Caco-2 (cell line): ENCODE measurements around the gene USP13. TPM values are rescaled to one million over a fixed set of nuclear protein-coding genes. Genes with fewer than 3 reads are reported as not detected.

Source experiments
- BruUV-seq: library from RNA; stranded (reverse); fragments of 400-500 nt; replicated peaks from 2 replicates; lab custom pipeline; 2021; lab: Mats Ljungman, UMichigan
- CTCF ChIA-PET: fragments of 300-600 bp; sonication (Branson Sonifier 250); formaldehyde crosslinking; loops from one replicate; lab custom pipeline; 2022; ENCODE audit warnings: antibody characterized with exemption; lab: Charles Lee
- POLR2A ChIA-PET: fragments of 300-600 bp; sonication (Branson Sonifier 250); formaldehyde crosslinking; loops from one replicate; lab custom pipeline; 2022; ENCODE audit warnings: antibody characterized with exemption; lab: Charles Lee
- DNase-seq, 2 experiments: peaks; one replicate each; pipeline versions ENCODE4 v3.0.0 to v3.0.0-alpha.2; 2020 to 2022
- H3K27me3 ChIP-seq: replicated peaks from 2 replicates; pipeline ENCODE4 v1.6.0; 2011; ENCODE audit warnings: low read length; ENCODE audit not compliant: control insufficient read depth, insufficient read depth
- H3K36me3 ChIP-seq: 2 replicates; pipeline ENCODE4 v1.5.1; 2011; ENCODE audit warnings: low read length; ENCODE audit not compliant: control insufficient read depth, insufficient read depth
- H3K4me1 ChIP-seq: fragments of 250-450 bp; sonication (Bioruptor Pico); 2 replicates; pipeline ENCODE4 v1.5.1; 2020; ENCODE audit warnings: mild to moderate bottlenecking
- H3K4me3 ChIP-seq: 2 replicates; pipeline ENCODE4 v1.5.1; 2011; ENCODE audit warnings: low read depth, mild to moderate bottlenecking, control low read depth, low read length
- H3K9me3 ChIP-seq: fragments of 250-450 bp; sonication (Bioruptor Pico); 2 replicates; pipeline ENCODE4 v1.5.1; 2020; ENCODE audit warnings: mild to moderate bottlenecking, moderate library complexity
- H3K27ac Mint-ChIP-seq: one replicate; pipeline ENCODE4 v1.8.0; 2022; ENCODE audit warnings: mixed read lengths; ENCODE audit not compliant: unreplicated experiment
- H3K27me3 Mint-ChIP-seq: one replicate; pipeline ENCODE4 v1.8.0; 2022; ENCODE audit warnings: mixed read lengths; ENCODE audit not compliant: insufficient read depth, unreplicated experiment
- H3K36me3 Mint-ChIP-seq: one replicate; pipeline ENCODE4 v1.8.0; 2022; ENCODE audit warnings: mild to moderate bottlenecking, mixed read lengths; ENCODE audit not compliant: insufficient read depth, unreplicated experiment
- H3K4me1 Mint-ChIP-seq: one replicate; pipeline ENCODE4 v1.8.0; 2022; ENCODE audit warnings: low read depth, mixed read lengths; ENCODE audit not compliant: unreplicated experiment
- H3K4me3 Mint-ChIP-seq: one replicate; pipeline ENCODE4 v1.8.0; 2022; ENCODE audit warnings: mild to moderate bottlenecking, moderate library complexity, mixed read lengths; ENCODE audit not compliant: unreplicated experiment
- H3K9me3 Mint-ChIP-seq: one replicate; pipeline ENCODE4 v1.8.0; 2022; ENCODE audit warnings: mixed read lengths; ENCODE audit not compliant: unreplicated experiment
- intact Hi-C: fragments of 100-400 bp; cut with micrococcal nuclease; formaldehyde crosslinking; loops from one replicate; pipeline ENCODE4 v1.10.0; 2022; ENCODE audit not compliant: unreplicated experiment
- total RNA-seq: library from RNA; stranded (reverse); gene quantifications from 2 replicates; pipeline ENCODE4 v1.2.3, GENCODE V29; 2022
- TF ChIP-seq, protein P1 (sequence below), 2 experiments: fragments of 200-600 bp in 1 of 2; IDR thresholded peaks; 1 replicate in 1 of 2; 2 replicates in 1 of 2; pipeline versions ENCODE4 v1.5.1 to v1.8.0; 2011 to 2022; ENCODE audit warnings: antibody characterized with exemption in 1 of 2, control low read depth in 1 of 2, inconsistent platforms in 1 of 2, low read depth in 1 of 2, low read length in 1 of 2, mild to moderate bottlenecking in 1 of 2, moderate library complexity in 1 of 2; ENCODE audit not compliant: insufficient read depth in 1 of 2, severe bottlenecking in 1 of 2, unreplicated experiment in 1 of 2

USP13 gene
- total RNA-seq, 1 experiment from 2014 or later, result 16.2 TPM

DNA sequence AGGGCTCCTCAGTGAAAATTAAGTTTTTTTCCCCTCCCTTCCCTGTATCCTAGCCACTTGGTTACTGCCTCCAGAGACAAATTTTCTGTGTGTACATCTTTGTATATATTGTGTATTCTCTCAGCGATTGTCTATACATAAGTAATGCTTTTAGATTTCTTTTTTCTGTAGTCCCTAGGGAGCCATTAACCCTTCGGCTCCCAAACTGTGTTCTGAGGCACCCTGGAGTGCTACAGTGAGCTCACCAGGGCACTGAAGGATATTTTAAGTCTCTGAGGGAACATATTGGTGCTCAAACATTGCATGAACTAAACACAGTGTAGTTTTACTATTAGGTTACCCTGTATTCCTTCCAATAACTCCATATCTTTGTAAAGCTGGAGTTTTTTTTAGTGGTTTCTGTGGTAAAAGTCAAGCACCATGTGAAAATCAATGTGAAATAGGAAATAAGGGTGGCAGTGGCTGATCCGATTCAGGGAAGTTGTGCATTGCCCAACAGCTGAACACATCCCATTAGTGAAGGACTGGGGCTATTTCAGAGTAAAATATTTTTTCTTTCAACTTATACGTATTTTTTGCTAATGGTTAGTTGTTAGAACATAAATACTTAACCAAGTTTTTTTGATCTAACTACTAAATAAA is 43.0 kb downstream of the USP13 start:
- no peaks in the 10 kb centered on the region for H3K4me1 Mint-ChIP-seq
- intact Hi-C loops, result no loop called here
- CTCF ChIA-PET, result no interaction called here
- H3K27ac Mint-ChIP-seq, result no peak overlapping the region
- no TSS peak for BruUV-seq
- Histone ChIP-seq H3K4me3 (no peak overlapping the region), H3K4me1 (no peaks in the 10 kb centered on the region), H3K9me3 (no peaks in the 10 kb centered on the region), H3K36me3 (no peaks in the 10 kb centered on the region; the same call in 1 of the 2 replicates), H3K27me3 (no peaks in the 10 kb centered on the region)
- H3K27me3 Mint-ChIP-seq, result no peaks in the 10 kb centered on the region
- H3K36me3 Mint-ChIP-seq, result peaks cover 6% of the 10 kb centered on the region
- no peak overlapping the region for H3K4me3 Mint-ChIP-seq
- DNase-seq, result no peak
- POLR2A ChIA-PET, result no interaction called here
- H3K9me3 Mint-ChIP-seq, result no peaks in the 10 kb centered on the region
- TF ChIP-seq, protein P1, sequence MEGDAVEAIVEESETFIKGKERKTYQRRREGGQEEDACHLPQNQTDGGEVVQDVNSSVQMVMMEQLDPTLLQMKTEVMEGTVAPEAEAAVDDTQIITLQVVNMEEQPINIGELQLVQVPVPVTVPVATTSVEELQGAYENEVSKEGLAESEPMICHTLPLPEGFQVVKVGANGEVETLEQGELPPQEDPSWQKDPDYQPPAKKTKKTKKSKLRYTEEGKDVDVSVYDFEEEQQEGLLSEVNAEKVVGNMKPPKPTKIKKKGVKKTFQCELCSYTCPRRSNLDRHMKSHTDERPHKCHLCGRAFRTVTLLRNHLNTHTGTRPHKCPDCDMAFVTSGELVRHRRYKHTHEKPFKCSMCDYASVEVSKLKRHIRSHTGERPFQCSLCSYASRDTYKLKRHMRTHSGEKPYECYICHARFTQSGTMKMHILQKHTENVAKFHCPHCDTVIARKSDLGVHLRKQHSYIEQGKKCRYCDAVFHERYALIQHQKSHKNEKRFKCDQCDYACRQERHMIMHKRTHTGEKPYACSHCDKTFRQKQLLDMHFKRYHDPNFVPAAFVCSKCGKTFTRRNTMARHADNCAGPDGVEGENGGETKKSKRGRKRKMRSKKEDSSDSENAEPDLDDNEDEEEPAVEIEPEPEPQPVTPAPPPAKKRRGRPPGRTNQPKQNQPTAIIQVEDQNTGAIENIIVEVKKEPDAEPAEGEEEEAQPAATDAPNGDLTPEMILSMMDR (IDR thresholded peaks at IDR 0.05; ENCODE audit: insufficient read depth in 1 of 2, low read depth in 1 of 2, low read length in 1 of 2, severe bottlenecking in 1 of 2, unreplicated experiment in 1 of 2), result no peak

DNA sequence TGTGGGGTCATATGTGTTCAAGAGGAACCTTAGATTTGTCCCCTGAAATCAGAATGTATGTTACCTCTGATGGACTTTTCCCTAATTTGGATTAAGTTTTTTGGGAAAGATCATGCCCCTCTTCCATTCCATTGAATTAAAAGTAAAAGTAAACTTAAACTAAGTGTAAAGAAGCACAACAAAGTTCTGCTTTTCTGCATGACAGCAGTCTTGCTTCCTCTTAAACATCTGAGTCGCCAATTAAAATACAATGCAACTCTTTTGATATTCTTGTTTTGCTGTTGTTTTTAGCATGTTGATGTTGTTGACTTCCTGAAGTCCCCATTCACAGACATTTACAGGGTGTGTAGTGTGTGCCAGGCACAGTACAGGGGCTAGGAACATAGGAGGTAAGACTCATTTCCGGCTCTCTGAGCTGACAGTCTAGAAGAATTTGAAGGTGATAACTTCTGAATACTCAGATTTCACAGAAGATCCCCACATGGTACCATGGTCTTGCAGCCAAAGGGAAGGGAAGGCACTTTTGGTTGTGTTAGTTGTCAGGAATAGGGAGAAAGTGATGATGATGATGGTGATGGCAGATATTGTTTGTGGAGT is 45.0 kb downstream of the USP13 start:
- Histone ChIP-seq H3K9me3 (no peaks in the 10 kb centered on the region), H3K27me3 (no peaks in the 10 kb centered on the region), H3K4me3 (no peak overlapping the region), H3K36me3 (no peaks in the 10 kb centered on the region), H3K4me1 (no peaks in the 10 kb centered on the region)
- peaks cover 6% of the 10 kb centered on the region for H3K36me3 Mint-ChIP-seq
- no peaks in the 10 kb centered on the region for H3K9me3 Mint-ChIP-seq
- intact Hi-C loops, result no loop called here
- H3K4me1 Mint-ChIP-seq, result no peaks in the 10 kb centered on the region
- no peak overlapping the region for H3K4me3 Mint-ChIP-seq
- CTCF ChIA-PET, result no interaction called here
- TF ChIP-seq, protein P1 (IDR thresholded peaks at IDR 0.05; ENCODE audit: insufficient read depth in 1 of 2, low read depth in 1 of 2, low read length in 1 of 2, severe bottlenecking in 1 of 2, unreplicated experiment in 1 of 2), result no peak
- no peak for DNase-seq
- no peak overlapping the region for H3K27ac Mint-ChIP-seq
- POLR2A ChIA-PET, result no interaction called here
- no peaks in the 10 kb centered on the region for H3K27me3 Mint-ChIP-seq
- BruUV-seq, result no TSS peak

DNA sequence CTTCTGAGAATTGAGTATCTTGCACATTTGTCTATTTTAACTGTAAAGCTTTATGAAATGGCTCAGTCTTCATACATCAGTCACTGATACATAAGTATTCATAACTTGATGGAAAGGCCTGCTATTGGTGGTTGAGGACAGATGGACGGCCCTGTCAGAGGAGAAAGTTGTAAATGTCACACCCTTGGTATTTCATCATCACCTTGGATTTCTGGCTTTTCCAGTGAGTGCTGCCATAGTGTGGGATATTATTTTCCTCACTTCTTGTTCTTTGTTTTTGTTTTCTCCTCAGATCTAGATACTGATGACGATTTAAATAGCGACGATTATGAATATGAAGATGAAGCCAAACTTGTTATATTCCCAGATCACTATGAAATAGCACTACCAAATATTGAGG is 47.9 kb downstream of the USP13 start:
- POLR2A ChIA-PET, result no interaction called here

More for the DNA sequence above, 47.9 kb downstream of the USP13 start:
- Mint-ChIP-seq H3K27ac (no peak overlapping the region), H3K9me3 (no peaks in the 10 kb centered on the region), H3K27me3 (no peaks in the 10 kb centered on the region), H3K36me3 (peaks cover 6% of the 10 kb centered on the region), H3K4me1 (no peaks in the 10 kb centered on the region), H3K4me3 (no peak overlapping the region)
- H3K27me3 ChIP-seq, result no peaks in the 10 kb centered on the region
- H3K4me3 ChIP-seq, result no peak overlapping the region
- H3K36me3 ChIP-seq, result no peaks in the 10 kb centered on the region
- CTCF ChIA-PET, result no interaction called here
- no peaks in the 10 kb centered on the region for H3K4me1 ChIP-seq
- DNase-seq, result no peak
- TF ChIP-seq, protein P1 (IDR thresholded peaks at IDR 0.05; ENCODE audit: insufficient read depth in 1 of 2, low read depth in 1 of 2, low read length in 1 of 2, severe bottlenecking in 1 of 2, unreplicated experiment in 1 of 2), result no peak
- no TSS peak for BruUV-seq
- intact Hi-C loops, result no loop called here
- no peaks in the 10 kb centered on the region for H3K9me3 ChIP-seq
